ENCODE results near the gene EME2. TPM values are rescaled to one million over a fixed set of nuclear protein-coding genes. Genes with fewer than 3 reads are reported as not detected.
A peak's percentile ranks its signal among the peaks of the same experiment; 100 is the strongest.

EME2 gene
- total RNA-seq (10 to 100 TPM; 17.8 to 41.3 (median 28.8) TPM), polyA plus RNA-seq (10 to 100 TPM in 2 of 3 donors, 1 to 10 TPM in 1; 5.1 to 22.4 (median 13.8) TPM)
- long read RNA-seq, donor 1: 0 reads
- long read RNA-seq, donor 2, partial matches to known transcripts: 17 of 34 reads
- long read RNA-seq, donor 2, other reads (novel, unspliced or antisense): 17 of 34 reads

- Histone ChIP-seq H3K27ac (peak within 1 kb of the TSS; percentile 89 to 97 (median 96)), H3K4me1 (peaks cover 23 to 79% (median 43%) of the 10 kb centered on the region in 6 donors), H3K27me3 (replicated peaks in 1 of 7) (no peaks in the 10 kb centered on the region), H3K9me3 (no peaks in the 10 kb centered on the region), H3K36me3 (peaks cover 0 to 53% (median 40%) of the 10 kb centered on the region in 6 donors), H3K4me3 (peak within 1 kb of the TSS; percentile 96 to 100 (median 99))
- DNase-seq: no peak
- 0 to 1% (median 1%) methylated on average over 26 to 53 of the region's 53 CpGs for WGBS, 5 donors
- intact Hi-C loops (cut with DNase I; ENCODE audit: low total_unique reads): no loop called here
- TF ChIP-seq POLR2A (IDR thresholded peaks at IDR 0.05) (no peak), POLR2AphosphoS5 (IDR thresholded peaks at IDR 0.05) (no peak), CTCF (IDR thresholded peaks at IDR 0.05 in 8 of 11, conservative IDR thresholded peaks at IDR 0.05 in 3 of 11) (no peak)
Measured at GRCh38 chr16:1772362-1772907, at the start of gene EME2. Gene EME2, plus strand, starts transcription at chr16:1772810. Its CDS starts 418 bp downstream, at chr16:1773228.

GRCh38 chr16:1723450-1724147, 49.0 kb upstream of the EME2 start:
- no peaks in the 10 kb centered on the region for H3K27me3 ChIP-seq (replicated peaks in 1 of 7)
- peaks cover 17 to 83% (median 60%) of the 10 kb centered on the region in 6 donors for H3K4me1 ChIP-seq
- peaks cover 0 to 45% (median 25%) of the 10 kb centered on the region in 6 donors for H3K36me3 ChIP-seq
- no peak overlapping the region for H3K4me3 ChIP-seq
- no peak for DNase-seq
- peak overlapping the region in 6 of 8 donors; percentile 41 to 77 (median 76) for H3K27ac ChIP-seq
- no peaks in the 10 kb centered on the region for H3K9me3 ChIP-seq
- intact Hi-C loops (cut with DNase I; ENCODE audit: low total_unique reads): no loop called here
- 48 to 56% (median 53%) methylated on average over 6 of the region's 6 CpGs for whole genome bisulfite sequencing, 5 donors
- TF ChIP-seq POLR2AphosphoS5 (IDR thresholded peaks at IDR 0.05) (no peak), CTCF (IDR thresholded peaks at IDR 0.05 in 8 of 11, conservative IDR thresholded peaks at IDR 0.05 in 3 of 11) (peak in 10 of 11 experiments; percentile 61 to 92 (median 87))

- intact Hi-C loops (cut with DNase I; ENCODE audit: low total_unique reads): no loop called here
Measured at GRCh38 chr16:1724491-1724890, 48.1 kb upstream of the EME2 start.

More at GRCh38 chr16:1724491-1724890, 48.1 kb upstream of the EME2 start:
- WGBS, 5 donors: 91 to 95% (median 93%) methylated on average over 12 of the region's 12 CpGs
- Histone ChIP-seq H3K36me3 (peaks cover 0 to 54% (median 34%) of the 10 kb centered on the region in 6 donors), H3K27ac (no peak overlapping the region), H3K4me3 (no peak overlapping the region), H3K4me1 (peaks cover 17 to 74% (median 51%) of the 10 kb centered on the region in 6 donors), H3K27me3 (replicated peaks in 1 of 7) (no peaks in the 10 kb centered on the region), H3K9me3 (no peaks in the 10 kb centered on the region)
- no peak for DNase-seq
- no peak for TF ChIP-seq CTCF (IDR thresholded peaks at IDR 0.05 in 8 of 11, conservative IDR thresholded peaks at IDR 0.05 in 3 of 11)
- no peak for TF ChIP-seq POLR2A (IDR thresholded peaks at IDR 0.05)
- TF ChIP-seq POLR2AphosphoS5 (IDR thresholded peaks at IDR 0.05): no peak

Measured in spleen (tissue), 13 donors.